HFFc6 (cell line): ENCODE measurements around the gene KRTAP4-4. TPM values are rescaled to one million over a fixed set of nuclear protein-coding genes. Genes with fewer than 3 reads are reported as not detected.
"Not testable (repeated sequence)": the region's sequence is repeated elsewhere in the genome, so short reads cannot be mapped to it uniquely, and the experiment has no call there.

ENCODE experiments used
- DNase-seq: peaks from one replicate; pipeline ENCODE4 v3.0.0-alpha.2; 2018
- H3K27ac Mint-ChIP-seq: 2 replicates; pipeline ENCODE4 v1.8.0; 2020; ENCODE audit warnings: mild to moderate bottlenecking, mixed read lengths
- H3K27me3 Mint-ChIP-seq: 2 replicates; pipeline ENCODE4 v1.8.0; 2021; ENCODE audit warnings: mild to moderate bottlenecking, moderate library complexity, mixed read lengths; ENCODE audit not compliant: insufficient read depth
- H3K36me3 Mint-ChIP-seq: 2 replicates; pipeline ENCODE4 v1.8.0; 2021; ENCODE audit warnings: low read depth, mixed read lengths
- H3K4me1 Mint-ChIP-seq: 2 replicates; pipeline ENCODE4 v1.8.0; 2020; ENCODE audit warnings: low read depth, mixed read lengths
- H3K4me3 Mint-ChIP-seq: 2 replicates; pipeline ENCODE4 v1.8.0; 2020; ENCODE audit warnings: mild to moderate bottlenecking, moderate library complexity, mixed read lengths
- H3K9me3 Mint-ChIP-seq: 2 replicates; pipeline ENCODE4 v1.8.0; 2020; ENCODE audit warnings: mild to moderate bottlenecking, mixed read lengths
- long read RNA-seq: library from polyadenylated mRNA; unstranded; transcript quantifications from one replicate; pipeline ENCODE4 v2.0.0, GENCODE V29; 2019
- total RNA-seq, 6 experiments: library from RNA; stranded (reverse); fragmentation: NEBNext Ultra II Directional; extraction: Animal tissue kit (Norgen Biotek cat#: 25700); gene quantifications; 2 replicates in 1 of 6; 3 replicates in 5 of 6; pipeline ENCODE4 v1.2.3, GENCODE V29; 2021
- TF ChIP-seq, protein P1 (sequence below): fragments of 200-600 bp; sonication (generic); IDR thresholded peaks from 2 replicates; pipeline ENCODE4 v1.5.0; 2021; ENCODE audit warnings: antibody characterized with exemption, mild to moderate bottlenecking

KRTAP4-4 gene
- not detected for total RNA-seq
- long read RNA-seq: 0 reads

DNA sequence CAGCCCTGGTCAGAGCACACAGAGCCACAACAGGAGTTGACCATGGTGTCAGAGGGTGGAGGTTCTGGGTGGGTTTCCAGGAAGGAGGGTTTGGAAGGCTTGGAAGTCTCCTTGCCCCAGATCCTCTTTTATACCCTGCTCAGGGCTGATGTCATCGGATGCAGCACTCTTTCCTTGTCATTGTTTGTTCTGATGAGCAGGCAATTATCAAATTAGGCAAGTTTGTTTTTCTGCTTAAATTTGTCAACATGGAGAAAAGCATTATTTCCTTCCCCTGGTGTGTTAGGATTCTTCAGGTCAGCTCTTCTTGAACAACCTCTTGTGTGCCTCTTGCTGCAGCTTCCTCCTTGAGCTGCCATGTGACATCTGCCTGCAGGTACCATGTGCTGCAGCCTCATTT, at the start of gene KRTAP4-4:
Gene KRTAP4-4, minus strand, starts transcription at position 101 of the 400 bp plus-strand sequence. Its CDS starts 57 bp downstream, at position 44.
- Mint-ChIP-seq H3K9me3 (no peaks in the 10 kb centered on the region), H3K4me3 (no peak within 1 kb of the TSS), H3K27ac (no peak within 1 kb of the TSS), H3K36me3 (no peaks in the 10 kb centered on the region), H3K4me1 (peaks cover 14% of the 10 kb centered on the region), H3K27me3 (peaks cover 3% of the 10 kb centered on the region)
- DNase-seq: no peak
- TF ChIP-seq, protein P1, sequence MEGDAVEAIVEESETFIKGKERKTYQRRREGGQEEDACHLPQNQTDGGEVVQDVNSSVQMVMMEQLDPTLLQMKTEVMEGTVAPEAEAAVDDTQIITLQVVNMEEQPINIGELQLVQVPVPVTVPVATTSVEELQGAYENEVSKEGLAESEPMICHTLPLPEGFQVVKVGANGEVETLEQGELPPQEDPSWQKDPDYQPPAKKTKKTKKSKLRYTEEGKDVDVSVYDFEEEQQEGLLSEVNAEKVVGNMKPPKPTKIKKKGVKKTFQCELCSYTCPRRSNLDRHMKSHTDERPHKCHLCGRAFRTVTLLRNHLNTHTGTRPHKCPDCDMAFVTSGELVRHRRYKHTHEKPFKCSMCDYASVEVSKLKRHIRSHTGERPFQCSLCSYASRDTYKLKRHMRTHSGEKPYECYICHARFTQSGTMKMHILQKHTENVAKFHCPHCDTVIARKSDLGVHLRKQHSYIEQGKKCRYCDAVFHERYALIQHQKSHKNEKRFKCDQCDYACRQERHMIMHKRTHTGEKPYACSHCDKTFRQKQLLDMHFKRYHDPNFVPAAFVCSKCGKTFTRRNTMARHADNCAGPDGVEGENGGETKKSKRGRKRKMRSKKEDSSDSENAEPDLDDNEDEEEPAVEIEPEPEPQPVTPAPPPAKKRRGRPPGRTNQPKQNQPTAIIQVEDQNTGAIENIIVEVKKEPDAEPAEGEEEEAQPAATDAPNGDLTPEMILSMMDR: no peak

DNA sequence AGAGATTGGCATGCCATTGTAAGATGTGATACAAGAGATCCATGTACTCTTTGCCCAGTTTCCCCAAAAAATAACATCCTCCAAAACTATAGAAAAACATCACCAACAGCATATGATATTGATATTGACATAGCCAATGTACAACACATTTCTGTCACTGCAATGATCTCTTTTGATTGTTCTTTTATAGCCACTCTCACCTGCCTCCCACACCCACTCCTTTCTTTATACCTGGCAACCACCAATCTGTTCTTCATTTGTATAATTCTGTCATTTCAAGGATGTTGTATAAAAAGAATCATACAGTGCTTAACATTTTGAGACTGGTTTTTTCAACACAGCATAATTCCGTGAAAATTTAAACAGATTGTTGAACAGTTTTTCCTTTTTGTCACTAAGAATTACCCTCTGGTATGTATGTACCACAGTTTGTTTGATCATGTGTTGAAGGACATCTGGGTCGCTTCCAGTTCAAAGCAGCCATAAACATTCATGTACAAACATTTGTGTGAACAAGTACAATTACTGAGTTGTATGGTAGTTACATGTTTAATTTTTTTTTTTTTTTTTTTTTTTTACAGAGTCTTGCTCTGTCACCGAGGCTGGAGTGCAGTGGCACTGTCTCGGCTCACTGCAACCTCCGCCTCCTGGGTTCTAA, 39.0 kb upstream of the KRTAP4-4 start:
- H3K36me3 Mint-ChIP-seq: peaks cover 6% of the 10 kb centered on the region
- no peak for DNase-seq
- H3K4me1 Mint-ChIP-seq: peaks cover 13% of the 10 kb centered on the region
- H3K27me3 Mint-ChIP-seq: peaks cover 2% of the 10 kb centered on the region; the same call in 1 of the 2 replicates
- H3K4me3 Mint-ChIP-seq: no peak overlapping the region
- TF ChIP-seq, protein P1: no peak
- H3K27ac Mint-ChIP-seq: no peak overlapping the region
- H3K9me3 Mint-ChIP-seq: no peaks in the 10 kb centered on the region

DNA sequence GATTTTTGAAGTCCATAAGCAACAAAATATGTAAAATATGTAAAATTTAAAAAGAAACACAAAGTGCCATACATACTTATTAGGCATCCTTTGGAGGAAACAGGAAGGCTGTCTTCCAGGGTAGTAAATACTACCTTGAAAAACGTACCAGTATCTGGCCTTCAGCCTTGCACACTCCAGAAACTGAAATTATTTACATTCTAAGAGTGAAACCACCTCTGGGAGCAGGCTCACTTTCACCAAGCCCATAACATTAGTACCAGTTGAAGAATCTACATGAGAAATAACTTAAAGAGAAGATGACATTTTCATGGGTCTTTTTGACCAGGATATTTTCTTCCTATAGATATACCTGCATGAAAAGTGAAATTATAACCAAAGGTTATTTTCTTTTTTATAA, 35.5 kb upstream of the KRTAP4-4 start:
- TF ChIP-seq, protein P1: no peak
- Mint-ChIP-seq H3K27ac (no peak overlapping the region), H3K27me3 (peaks cover 4% of the 10 kb centered on the region), H3K4me3 (no peak overlapping the region), H3K4me1 (peaks cover 13% of the 10 kb centered on the region), H3K9me3 (peaks cover 3% of the 10 kb centered on the region; the same call in 1 of the 2 replicates), H3K36me3 (peaks cover 6% of the 10 kb centered on the region)
- no peak for DNase-seq

DNA sequence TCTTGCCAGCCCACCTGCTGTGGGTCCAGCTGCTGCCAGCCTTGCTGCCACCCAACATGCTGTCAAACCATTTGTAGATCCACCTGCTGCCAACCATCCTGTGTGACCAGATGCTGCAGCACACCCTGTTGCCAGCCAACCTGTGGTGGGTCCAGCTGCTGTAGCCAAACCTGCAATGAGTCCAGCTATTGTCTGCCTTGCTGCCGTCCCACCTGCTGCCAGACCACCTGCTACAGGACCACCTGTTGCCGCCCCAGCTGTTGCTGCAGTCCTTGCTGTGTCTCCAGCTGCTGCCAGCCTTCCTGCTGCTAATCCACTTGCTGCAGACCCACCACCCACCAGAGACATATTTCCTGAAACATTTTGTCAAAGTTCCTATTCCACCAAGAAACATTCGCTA, 29.8 kb upstream of the KRTAP4-4 start:
- Mint-ChIP-seq H3K9me3 (peaks cover 3% of the 10 kb centered on the region; the same call in 1 of the 2 replicates), H3K27ac (no peak overlapping the region; the same call in 1 of the 2 replicates), H3K4me1 (peaks cover 5% of the 10 kb centered on the region), H3K27me3 (peaks cover 8% of the 10 kb centered on the region), H3K4me3 (no peak overlapping the region), H3K36me3 (no peaks in the 10 kb centered on the region)
- DNase-seq: no peak
- TF ChIP-seq, protein P1: no peak

DNA sequence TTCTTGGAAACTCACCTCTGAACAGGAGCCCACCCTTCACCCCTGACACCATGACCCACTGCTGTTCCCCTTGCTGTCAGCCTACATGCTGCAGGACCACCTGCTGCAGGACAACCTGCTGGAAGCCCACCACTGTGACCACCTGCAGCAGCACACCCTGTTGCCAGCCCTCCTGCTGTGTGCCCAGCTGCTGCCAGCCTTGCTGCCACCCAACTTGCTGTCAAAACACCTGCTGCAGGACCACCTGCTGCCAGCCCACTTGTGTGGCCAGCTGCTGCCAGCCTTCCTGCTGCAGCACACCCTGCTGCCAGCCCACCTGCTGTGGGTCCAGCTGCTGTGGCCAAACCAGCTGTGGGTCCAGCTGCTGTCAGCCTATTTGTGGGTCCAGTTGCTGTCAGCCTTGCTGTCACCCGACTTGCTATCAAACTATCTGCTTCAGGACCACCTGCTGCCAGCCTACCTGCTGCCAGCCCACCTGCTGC, 29.3 kb upstream of the KRTAP4-4 start, which contains the start of gene KRTAP9-1:
Gene KRTAP9-1, plus strand, starts transcription at position 51 of the 482 bp plus-strand sequence. Its CDS starts 0 bp downstream, at position 51.
- not testable (repeated sequence) for H3K27ac Mint-ChIP-seq, DNase-seq, H3K4me1 Mint-ChIP-seq, H3K27me3 Mint-ChIP-seq, H3K36me3 Mint-ChIP-seq, H3K4me3 Mint-ChIP-seq, H3K9me3 Mint-ChIP-seq

DNA sequence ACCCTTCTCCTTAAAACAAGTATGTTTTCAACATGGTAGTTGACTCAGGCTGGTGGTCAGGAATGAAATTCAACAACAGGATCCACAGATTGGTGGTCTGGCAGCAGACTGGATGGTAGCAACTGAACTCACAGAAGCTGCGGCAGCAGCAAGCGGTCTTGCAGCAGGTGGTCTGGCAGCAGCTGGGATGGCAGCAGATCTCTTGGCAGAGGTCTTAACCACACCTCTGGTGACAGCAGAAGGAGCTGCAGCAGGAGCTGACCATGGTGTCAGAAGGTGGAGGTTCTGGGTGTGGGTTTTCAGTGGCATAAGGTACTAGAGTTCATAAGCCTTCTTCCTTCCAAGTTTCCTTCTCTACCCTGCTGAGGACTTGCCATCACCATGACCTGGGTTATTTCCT, 26.3 kb upstream of the KRTAP4-4 start:
- TF ChIP-seq, protein P1: no peak
- peaks cover 12% of the 10 kb centered on the region for H3K27me3 Mint-ChIP-seq
- H3K36me3 Mint-ChIP-seq: no peaks in the 10 kb centered on the region
- DNase-seq: no peak
- no peak overlapping the region for H3K27ac Mint-ChIP-seq
- H3K4me3 Mint-ChIP-seq: no peak overlapping the region
- peaks cover 5% of the 10 kb centered on the region; the same call in 1 of the 2 replicates for H3K9me3 Mint-ChIP-seq
- peaks cover 5% of the 10 kb centered on the region; the same call in 1 of the 2 replicates for H3K4me1 Mint-ChIP-seq
